Stomach (tissue), 9 donors: ENCODE results near the gene EFEMP1. TPM values are rescaled to one million over a fixed set of nuclear protein-coding genes. Genes with fewer than 3 reads are reported as not detected.

Source experiments
- DNase-seq, 2 donors: peaks; one replicate each; pipeline versions ENCODE4 v3.0.0 to v3.0.0-alpha.2; 2013 to 2019
- H3K27ac ChIP-seq, 5 donors: fragments of 200-600 bp in 4 of 5; sonication (generic) in 4 of 5; one replicate each; pipeline ENCODE4 v1.5.1; 2013 to 2019; ENCODE audit warnings: mild to moderate bottlenecking in 1 of 5, moderate library complexity in 1 of 5
- H3K27me3 ChIP-seq, 3 donors: fragments of 200-600 bp; sonication (generic); one replicate each; pipeline ENCODE4 v1.5.1; 2017 to 2019; ENCODE audit warnings: mixed run types in 1 of 3
- H3K36me3 ChIP-seq, 4 donors: fragments of 200-600 bp; sonication (generic); 1 replicate in 3 of 4; 2 replicates in 1 of 4; pipeline ENCODE4 v1.5.1; 2016 to 2019
- H3K4me1 ChIP-seq, 4 donors: fragments of 200-600 bp; sonication (generic); one replicate each; pipeline ENCODE4 v1.5.1; 2016 to 2019
- H3K4me3 ChIP-seq, 4 donors: fragments of 200-600 bp; sonication (generic) in 3 of 4; one replicate each; pipeline ENCODE4 v1.5.1; 2016 to 2019; ENCODE audit warnings: mild to moderate bottlenecking in 1 of 4
- H3K9me3 ChIP-seq, 4 donors: fragments of 200-600 bp; sonication (generic); one replicate each; pipeline ENCODE4 v1.5.1; 2016 to 2019
- CTCF ChIP-seq, 7 experiments: fragments of 450-650 bp in 4 of 7; fragments of 200-600 bp in 3 of 7; sonication (generic) in 3 of 7; IDR thresholded peaks; one replicate each; pipeline ENCODE4 v1.5.1; 2016 to 2019; ENCODE audit warnings: antibody characterized with exemption in 7 of 7, control low read depth in 2 of 7, mild to moderate bottlenecking in 1 of 7
- EP300 ChIP-seq: sonication (generic); formaldehyde crosslinking; IDR thresholded peaks from one replicate; pipeline ENCODE4 v1.6.1; 2017; ENCODE audit warnings: antibody characterized with exemption
- POLR2A ChIP-seq, 4 donors: fragments of 450-650 bp; IDR thresholded peaks; one replicate each; pipeline ENCODE4 v1.6.1; 2016; ENCODE audit warnings: antibody characterized with exemption in 4 of 4, control low read depth in 2 of 4, mild to moderate bottlenecking in 1 of 4, moderate library complexity in 1 of 4
- POLR2AphosphoS5 ChIP-seq, 3 donors: sonication (generic); formaldehyde crosslinking; IDR thresholded peaks; one replicate each; pipeline ENCODE4 v1.6.1; 2016; ENCODE audit warnings: antibody characterized with exemption in 3 of 3
- WGBS, 5 donors: extraction: QIAGEN DNeasy Blood & Tissue Kit in 3 of 5; methylation state at CpG; one replicate each; pipeline versions ENCODE4 v1.1.5 to v1.1.7; 2013 to 2018; 5-methylcytosine and 5-hydroxymethylcytosine counted together
- intact Hi-C: fragments of 100-400 bp; cut with DNase I; formaldehyde crosslinking; loops from one replicate; pipeline ENCODE4 v1.15.1; 2023; ENCODE audit warnings: low total_unique reads
- polyA plus RNA-seq, 3 donors: library from polyadenylated mRNA; stranded (reverse); fragments of 200-250 nt; gene quantifications; one replicate each; pipeline ENCODE4 v1.2.3, GENCODE V29; 2013
- total RNA-seq, 5 donors: library from RNA; depleted of rRNA; stranded (reverse); fragments of >200 nt; gene quantifications; one replicate each; pipeline versions ENCODE4 v1.1.0 to v1.2.3, GENCODE V29; 2014 to 2016
- donor health status: healthy with polysubstance abuse.
- donor health status: Bipolar disorder and iron deficiency.
- donor health status: healthy.

EFEMP1 gene
- total and polyA plus RNA-seq, 8 donors, result 18.4 to 131 (median 31.8) TPM

GRCh38 chr2:55882954-55883353 is 40.6 kb downstream of the EFEMP1 start:
- no peak overlapping the region for H3K4me3 ChIP-seq
- TF ChIP-seq POLR2A (IDR thresholded peaks at IDR 0.05) (no peak), CTCF (IDR thresholded peaks at IDR 0.05) (no peak)
- WGBS, 5 donors, result 92 to 95% (median 93%) methylated on average over 4 of the region's 4 CpGs
- no peak for DNase-seq
- no peaks in the 10 kb centered on the region for H3K9me3 ChIP-seq
- H3K27me3 ChIP-seq, result no peaks in the 10 kb centered on the region
- H3K36me3 ChIP-seq, result peaks cover 0 to 8% (median 0%) of the 10 kb centered on the region in 4 donors
- intact Hi-C loops, result no loop called here
- H3K27ac ChIP-seq, result no peak overlapping the region
- H3K4me1 ChIP-seq, result peaks cover 9 to 39% (median 22%) of the 10 kb centered on the region in 4 donors

DNA sequence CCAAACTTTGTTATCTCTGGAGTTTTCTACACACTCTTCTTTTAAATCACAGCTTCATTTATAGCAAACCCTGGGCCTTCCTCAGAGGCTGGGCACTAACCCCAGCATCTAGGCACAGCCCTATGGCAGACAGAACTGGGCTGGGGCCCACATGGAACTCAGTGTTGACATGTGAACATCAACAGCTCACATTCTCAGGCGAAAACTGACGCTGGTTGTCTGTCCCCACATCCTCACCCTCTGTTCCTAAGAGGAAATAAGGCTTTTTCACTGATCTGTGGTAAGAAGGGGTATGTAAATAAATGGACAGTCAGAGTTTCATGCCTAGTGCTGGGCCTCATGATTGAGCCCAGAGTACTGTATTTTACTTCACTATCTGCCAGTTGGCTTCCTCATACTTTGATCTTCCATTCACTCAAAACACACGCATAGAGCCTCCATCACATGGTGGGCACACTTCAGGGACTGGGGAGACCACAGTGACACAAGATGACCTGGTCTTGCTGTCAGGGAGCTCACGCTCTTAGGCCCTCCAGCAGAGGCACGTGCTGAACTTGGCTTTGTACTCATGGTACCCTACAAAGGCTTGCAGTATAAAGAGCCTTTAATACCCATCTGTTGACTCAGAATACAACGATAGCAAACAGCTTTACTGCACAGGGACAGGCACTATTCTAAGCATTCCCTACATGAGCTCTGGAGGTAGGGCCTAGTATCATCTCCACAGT is 43.0 kb downstream of the EFEMP1 start:
- intact Hi-C loops, result no loop called here
- Histone ChIP-seq H3K27ac (peak overlapping the region in 1 of 5 donors; percentile 7), H3K36me3 (peaks cover 0 to 8% (median 0%) of the 10 kb centered on the region in 4 donors), H3K9me3 (no peaks in the 10 kb centered on the region), H3K4me3 (no peak overlapping the region), H3K27me3 (no peaks in the 10 kb centered on the region), H3K4me1 (peaks cover 0 to 28% (median 7%) of the 10 kb centered on the region in 4 donors)
- no peak for DNase-seq
- no peak for TF ChIP-seq POLR2AphosphoS5 (IDR thresholded peaks at IDR 0.05)
- no peak for TF ChIP-seq EP300
- TF ChIP-seq CTCF (IDR thresholded peaks at IDR 0.05), result no peak
- TF ChIP-seq POLR2A (IDR thresholded peaks at IDR 0.05), result no peak
- 81 to 90% (median 87%) methylated on average over 6 of the region's 6 CpGs for WGBS, 5 donors

DNA sequence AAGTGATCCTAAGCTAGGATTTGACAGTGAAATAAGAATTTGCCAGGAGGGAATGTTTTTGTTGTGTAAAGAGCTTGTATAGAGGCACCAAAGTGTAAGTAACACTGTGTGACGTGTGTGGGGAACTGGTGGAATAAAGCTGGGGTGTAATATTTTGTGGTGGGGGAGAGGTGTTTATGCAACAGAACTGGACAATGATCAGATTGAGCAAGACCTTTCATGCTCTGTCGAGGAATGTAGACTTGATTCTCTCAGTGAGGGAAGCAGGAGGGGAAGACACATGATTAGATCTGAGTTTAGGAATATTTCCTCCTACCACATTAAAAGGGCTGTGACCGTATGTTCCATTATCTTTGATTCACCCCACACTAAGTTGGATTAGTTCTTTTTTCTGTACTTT is 43.6 kb downstream of the EFEMP1 start:
- Histone ChIP-seq H3K27ac (peak overlapping the region in 1 of 5 donors; percentile 7), H3K9me3 (no peaks in the 10 kb centered on the region), H3K4me1 (peaks cover 0 to 23% (median 4%) of the 10 kb centered on the region in 4 donors), H3K27me3 (no peaks in the 10 kb centered on the region), H3K36me3 (peaks cover 0 to 8% (median 0%) of the 10 kb centered on the region in 4 donors), H3K4me3 (no peak overlapping the region)
- intact Hi-C loops, result no loop called here
- 52 to 80% (median 63%) methylated on average over 3 of the region's 3 CpGs for WGBS, 5 donors
- no peak for TF ChIP-seq POLR2A (IDR thresholded peaks at IDR 0.05)
- no peak for TF ChIP-seq CTCF (IDR thresholded peaks at IDR 0.05)
- TF ChIP-seq EP300, result no peak
- no peak for TF ChIP-seq POLR2AphosphoS5 (IDR thresholded peaks at IDR 0.05)
- DNase-seq, result no peak

GRCh38 chr2:55877087-55877436 is 46.5 kb downstream of the EFEMP1 start:
- 81 to 97% (median 90%) methylated on average over 2 of the region's 2 CpGs for WGBS, 5 donors
- intact Hi-C loops, result no loop called here

More at GRCh38 chr2:55877087-55877436, 46.5 kb downstream of the EFEMP1 start:
- Histone ChIP-seq H3K4me3 (no peak overlapping the region), H3K9me3 (no peaks in the 10 kb centered on the region), H3K36me3 (peaks cover 0 to 8% (median 2%) of the 10 kb centered on the region in 4 donors), H3K27me3 (no peaks in the 10 kb centered on the region), H3K27ac (no peak overlapping the region), H3K4me1 (no peaks in the 10 kb centered on the region)
- no peak for DNase-seq
- no peak for TF ChIP-seq CTCF (IDR thresholded peaks at IDR 0.05)
- TF ChIP-seq EP300, result no peak
- TF ChIP-seq POLR2AphosphoS5 (IDR thresholded peaks at IDR 0.05), result no peak
- TF ChIP-seq POLR2A (IDR thresholded peaks at IDR 0.05), result no peak
